ENCODE results near the gene UBQLNL.

Gene UBQLNL, protein sequence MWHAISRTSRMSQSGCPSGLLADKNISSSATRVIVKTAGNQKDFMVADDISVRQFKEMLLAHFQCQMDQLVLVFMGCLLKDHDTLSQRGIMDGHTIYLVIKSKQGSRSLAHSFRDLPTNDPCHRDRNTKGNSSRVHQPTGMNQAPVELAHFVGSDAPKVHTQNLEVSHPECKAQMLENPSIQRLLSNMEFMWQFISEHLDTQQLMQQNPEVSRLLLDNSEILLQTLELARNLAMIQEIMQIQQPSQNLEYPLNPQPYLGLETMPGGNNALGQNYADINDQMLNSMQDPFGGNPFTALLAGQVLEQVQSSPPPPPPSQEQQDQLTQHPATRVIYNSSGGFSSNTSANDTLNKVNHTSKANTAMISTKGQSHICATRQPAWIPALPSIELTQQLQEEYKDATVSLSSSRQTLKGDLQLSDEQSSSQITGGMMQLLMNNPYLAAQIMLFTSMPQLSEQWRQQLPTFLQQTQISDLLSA

DNA sequence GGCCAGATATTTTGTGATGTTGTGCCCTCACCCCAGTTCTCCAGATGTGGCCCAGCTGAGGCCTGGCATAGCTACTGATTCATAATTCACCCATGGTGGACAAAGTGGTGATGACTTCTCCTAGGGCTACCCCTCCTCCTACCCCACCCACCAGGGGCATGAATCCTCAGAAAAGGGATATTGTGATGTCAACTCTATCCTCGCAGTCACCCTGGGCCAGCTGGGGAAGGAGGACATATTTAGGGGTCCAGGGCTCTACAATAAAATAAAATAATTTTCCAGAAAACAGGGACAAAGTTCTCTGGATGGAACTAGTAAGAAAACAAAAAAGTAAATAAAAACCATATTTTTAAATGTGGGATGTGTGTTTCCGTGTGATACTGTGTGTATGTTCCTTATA, at the start of gene UBQLNL:
Gene UBQLNL (minus strand): TSS at position 101 of the 400 bp plus-strand sequence. CDS start 258 bp downstream, outside the sequence.
- FAIRE-seq = no peak

DNA sequence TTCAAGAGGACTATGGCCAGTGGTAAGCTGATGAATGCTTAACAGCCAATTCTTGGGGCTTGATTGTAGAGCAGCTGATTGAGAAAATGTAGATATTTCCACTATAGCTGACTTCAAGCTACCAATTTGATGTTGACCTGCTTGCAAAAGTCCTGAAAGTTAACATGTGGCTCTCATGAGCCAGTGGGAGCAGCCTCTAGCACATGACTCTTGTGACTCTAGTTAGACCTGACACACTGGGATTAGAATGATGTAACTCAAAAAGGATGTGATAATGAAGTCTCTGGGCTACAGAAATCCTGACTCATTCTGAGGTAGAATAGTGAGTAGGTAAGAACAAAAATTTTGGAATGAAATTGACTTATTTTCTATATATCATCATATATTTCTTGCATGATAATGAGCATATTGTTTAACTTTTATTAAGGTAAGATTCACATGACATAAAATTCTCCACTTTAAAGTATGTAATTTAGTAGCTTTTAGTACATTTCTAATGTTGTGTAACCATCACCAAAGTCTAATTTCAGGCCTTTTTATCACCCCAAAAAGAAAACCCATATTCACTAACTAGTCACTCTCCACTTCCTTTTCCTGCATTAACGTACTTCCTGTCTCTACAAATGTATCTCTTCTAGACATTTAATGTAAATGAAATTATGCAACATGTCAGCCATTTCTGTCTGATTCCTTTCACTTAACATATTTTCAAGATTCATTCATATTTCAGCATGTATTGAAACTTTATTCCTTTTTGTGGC, 47.9 kb upstream of the UBQLNL start:
- FAIRE-seq = no peak

DNA sequence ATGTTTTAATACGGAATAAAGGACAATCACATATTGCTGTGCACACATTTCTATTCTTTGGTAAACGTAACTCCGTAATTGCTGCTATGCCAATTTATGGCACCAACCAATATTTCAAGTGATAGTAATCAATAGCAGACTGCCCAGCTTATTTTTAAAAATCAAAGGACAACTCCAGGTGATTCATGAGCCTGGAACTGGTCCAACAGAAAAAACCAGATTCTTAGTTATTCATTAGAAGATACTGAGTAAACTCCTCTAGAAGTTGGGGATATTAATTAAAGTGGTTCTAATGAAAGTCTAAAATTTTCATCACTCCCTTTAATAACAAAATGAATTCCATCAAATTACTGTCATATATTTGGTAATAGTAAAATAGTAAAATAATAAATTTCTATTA, 41.3 kb upstream of the UBQLNL start:
- FAIRE-seq = no peak

DNA sequence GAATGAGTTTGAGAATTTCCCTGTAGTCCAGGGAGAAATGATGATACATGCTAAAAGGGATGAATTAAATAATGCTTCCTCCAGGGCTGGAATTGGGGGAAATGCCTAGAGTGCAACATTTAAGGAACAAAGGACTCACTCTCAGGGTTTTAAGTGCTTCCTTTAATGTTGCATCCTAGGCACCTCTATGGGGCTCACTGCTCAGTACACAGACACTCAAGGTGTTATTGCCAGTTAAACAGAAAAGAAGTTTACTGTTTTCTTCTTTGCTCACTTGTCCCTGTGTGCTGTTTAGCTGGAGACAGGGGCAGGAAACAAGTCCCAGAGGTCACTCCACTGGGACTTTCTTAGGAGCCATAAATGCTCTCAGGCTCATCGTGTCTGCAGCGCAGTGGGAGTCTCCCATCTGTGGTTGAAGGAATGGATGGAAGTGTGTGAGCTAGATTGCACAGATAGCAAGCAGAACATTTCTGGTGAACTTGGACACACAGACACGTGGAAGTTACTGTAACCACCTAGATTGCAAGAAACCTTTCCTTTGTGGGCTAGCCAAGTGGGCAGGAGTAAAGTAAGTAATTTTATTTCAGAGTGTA, 40.2 kb upstream of the UBQLNL start:
- FAIRE-seq = no peak

DNA sequence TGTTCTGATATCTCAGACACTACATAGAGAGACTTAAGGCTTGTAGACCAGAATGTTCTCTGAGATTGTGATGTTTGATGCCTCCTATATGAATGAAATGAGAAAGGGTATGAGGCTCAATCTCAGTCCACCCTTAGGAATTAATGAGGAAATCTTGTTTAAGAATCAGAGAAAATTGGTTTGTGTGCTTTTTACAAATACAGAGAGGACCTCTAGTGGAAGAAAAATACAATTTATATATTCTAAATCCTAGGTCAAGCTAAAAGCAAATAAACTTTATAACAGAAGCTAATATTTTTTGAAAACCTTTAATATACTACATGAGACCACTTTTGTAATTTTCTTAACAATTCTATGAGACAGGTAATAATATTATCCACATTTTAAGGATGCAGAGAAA, 36.8 kb upstream of the UBQLNL start:
- no peak for FAIRE-seq

DNA sequence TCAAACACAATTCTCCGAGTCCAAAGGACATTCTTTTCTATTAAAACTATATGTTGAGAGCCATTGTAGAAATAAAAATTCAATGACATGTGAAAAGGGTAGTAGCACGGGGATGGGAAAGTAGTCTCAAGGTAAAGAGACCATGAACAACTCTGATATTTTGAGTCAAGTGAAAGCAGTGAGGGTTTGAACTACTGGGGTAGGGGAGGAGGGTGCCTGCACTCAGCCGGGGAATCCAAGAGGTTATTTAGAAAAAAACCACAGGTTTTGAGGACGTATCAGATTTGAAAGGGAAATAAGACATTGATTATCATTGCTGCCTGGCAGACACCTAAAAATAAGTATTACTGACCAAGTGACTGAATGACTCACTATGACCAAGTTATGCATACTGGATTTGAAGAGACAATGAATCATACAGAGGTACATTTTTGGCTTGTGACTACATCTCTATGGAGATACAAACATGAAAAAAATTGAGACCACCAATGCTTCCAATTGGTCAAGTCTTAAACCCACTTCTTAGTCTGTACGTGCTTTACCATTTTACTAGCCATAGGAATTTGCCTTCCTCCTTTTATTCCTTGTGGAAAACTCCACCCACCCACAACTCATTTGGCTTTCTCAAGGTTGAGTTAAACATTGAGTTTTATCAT, 34.1 kb upstream of the UBQLNL start:
- no peak for FAIRE-seq

DNA sequence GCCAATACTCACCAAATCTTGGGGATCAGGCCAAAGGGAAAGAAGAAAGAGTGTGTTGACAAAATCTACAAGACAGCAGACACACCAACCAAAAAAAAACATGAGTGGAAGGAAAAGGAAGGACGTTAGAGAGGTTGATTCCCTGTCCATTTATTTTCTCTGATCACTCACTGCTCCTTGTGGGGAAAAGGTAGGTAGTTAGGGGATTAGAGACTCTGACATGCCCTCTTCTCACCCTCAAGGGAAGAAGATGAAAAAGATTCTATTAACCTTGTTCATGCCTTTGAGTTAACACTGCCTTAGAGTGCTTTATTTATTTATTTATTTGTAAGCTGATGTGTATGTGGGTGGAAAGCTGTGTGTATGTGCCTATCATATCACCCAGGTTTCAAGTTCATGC, 31.9 kb upstream of the UBQLNL start, which contains the start of gene OR52H1:
Gene OR52H1 (minus strand): TSS at position 101 of the 400 bp plus-strand sequence. CDS start 3,035 bp downstream, outside the sequence.
- no peak for FAIRE-seq

DNA sequence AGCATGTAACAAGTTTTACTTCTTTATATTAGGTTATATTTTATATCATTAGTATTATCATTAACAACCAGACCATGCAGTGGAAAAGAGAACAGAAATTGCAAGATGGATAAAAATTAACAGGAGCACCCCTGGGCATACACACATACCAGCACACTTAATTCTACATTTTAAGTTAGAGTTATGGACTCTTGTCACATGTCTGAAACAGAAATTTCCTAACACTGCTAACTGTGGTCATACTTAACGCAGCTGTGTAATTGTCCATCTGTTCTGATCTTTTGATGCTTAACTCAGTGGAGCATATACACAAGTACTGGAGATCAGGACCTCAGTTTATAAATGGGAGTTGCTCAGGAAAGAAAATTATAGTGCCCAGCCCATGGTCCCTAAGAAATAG, 31.5 kb upstream of the UBQLNL start:
- FAIRE-seq = no peak

DNA sequence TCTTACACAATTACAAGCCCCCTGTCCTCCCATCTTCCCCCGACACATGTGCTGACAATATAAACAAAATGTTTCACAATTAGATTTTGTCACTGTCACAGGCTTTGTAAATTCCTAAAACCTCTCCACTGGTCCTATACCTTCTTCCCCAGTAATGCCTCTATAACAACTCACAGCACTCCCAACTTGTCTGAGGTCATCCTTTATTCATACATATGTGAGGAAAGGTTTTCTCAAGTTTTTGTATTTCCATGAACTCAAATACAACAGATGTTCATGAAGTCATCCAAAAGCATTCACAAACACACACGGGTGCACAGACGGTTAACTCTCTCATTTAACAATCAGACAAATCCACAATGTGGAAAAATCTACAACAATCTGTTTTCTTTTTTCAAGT, 30.0 kb upstream of the UBQLNL start:
- FAIRE-seq = no peak

DNA sequence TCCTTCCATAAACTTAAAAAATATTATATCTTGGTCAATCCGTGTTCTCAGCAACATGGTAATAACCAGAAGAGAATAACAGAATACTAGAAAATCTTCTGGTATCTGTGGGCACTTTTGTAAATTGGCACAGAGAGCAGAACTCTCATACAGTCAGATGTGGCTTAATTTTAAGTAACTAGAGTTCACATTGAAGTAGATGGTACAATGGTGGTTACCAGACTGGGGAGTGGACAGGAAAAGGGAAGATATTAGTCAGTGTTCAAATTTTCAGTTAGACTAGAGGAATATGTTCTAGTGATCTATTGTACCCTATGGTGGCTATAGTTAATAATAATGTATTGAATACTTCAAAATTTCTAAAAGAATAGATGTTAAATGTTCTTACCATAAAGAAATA, 24.9 kb upstream of the UBQLNL start:
- no peak for FAIRE-seq

DNA sequence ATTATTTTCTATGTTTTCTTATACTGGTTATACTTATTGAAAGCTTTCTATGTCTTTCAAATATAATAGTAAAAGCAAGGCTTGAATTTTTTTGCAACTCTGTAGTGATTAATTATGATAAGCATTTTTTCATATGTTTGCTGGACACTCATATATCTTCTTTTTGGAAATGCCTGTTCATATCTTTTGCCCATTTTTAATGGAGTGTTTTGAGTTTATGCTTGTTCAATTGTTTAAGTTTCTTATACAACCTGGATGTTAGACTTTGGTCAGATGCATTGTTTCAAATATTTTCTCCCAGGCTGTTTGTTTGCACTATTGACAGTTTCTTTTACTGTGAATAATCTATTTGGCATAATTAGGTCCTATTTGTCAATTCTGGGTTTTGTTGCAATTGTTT, 20.0 kb upstream of the UBQLNL start:
- no peak for FAIRE-seq

DNA sequence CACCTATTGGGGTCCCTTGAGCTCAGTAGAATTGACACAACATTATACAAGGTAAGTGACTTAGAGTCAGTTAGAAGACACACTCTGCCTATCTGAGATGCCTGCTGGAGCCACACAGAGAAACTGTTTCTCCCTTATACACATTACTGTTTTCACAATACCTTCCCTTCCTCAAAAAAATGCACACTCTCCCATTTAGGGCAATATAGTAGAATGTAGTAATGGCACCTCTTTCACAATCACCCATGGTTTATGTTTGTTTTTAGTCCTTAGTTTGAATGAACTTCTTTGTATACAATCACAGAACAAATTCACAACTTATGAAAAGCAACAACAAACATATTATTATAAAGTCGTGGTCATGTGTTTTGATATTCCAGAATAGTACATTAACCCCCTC, 17.5 kb upstream of the UBQLNL start:
- no peak for FAIRE-seq

DNA sequence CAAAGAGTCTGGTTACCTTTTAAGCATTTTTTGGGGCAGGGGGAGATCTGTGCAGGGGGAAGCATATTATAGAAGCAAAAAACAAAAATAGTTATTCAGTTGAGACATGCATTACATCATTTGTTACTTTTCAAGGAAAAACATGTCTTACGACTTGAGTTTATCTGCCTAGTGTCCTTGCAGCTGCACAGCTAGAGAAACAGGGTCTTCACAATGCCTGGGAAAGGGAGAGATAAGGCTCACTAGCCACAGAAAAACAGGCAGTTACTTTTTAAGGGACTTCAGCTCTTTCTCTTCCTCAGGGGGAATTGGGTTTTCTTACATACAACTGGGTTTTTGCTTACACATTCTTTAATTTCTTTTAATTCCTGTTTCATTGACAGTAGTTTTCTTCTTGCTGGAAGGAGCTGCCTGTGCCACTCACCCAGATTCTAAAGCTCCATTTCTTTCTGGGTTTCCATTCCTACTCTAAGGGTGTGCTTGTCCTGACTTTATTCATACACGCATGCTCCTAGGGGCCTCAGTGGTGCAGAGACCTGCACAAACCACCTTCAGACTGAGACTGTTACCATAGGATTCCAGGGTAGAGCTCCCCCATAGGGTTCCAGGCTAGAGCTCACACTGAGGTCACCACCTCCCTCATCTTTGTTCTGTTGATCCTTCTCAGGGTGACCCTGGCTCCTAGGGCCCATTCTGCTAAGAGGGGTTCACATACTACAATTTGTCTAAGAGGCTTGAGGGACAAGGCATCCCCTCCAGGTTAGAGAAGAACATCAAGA, 14.7 kb upstream of the UBQLNL start:
- no peak for FAIRE-seq

DNA sequence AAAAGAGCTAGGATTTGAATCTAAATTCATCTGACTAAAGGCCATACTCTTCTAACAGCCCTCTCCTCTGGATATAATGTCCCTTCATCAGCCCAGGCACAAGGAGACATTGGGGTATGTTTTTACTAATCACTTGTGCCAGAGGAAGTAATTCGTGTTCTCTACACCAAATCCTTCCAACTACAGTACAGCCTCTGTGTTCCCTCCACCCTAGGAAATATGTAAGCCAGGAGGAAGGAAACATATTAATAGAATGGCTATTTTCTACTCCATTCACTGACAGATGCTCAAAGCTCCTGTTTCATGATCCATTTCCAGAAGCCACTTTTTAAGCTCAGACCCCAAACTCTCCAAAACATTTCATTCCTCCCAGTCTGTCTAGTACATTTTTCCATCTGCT, 12.0 kb upstream of the UBQLNL start:
- no peak for FAIRE-seq

DNA sequence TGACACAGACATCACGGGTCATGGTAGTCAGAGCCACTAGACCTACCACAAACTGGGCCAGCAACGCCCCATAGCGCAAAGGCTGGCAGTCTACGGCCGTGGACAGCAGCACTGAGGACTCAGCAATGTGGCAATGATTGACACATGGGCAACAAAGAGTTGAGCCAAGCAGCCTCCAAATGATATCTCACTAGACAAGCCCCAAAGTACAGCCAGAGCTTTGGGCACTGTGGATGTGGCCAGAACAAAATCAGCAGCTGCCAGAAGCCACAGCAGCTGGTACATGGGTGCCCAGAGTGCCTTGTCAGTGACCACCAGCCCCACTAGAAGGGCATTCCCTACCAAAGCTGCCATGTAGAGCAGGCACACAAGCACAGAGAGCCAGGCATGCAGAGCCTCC, 11.2 kb upstream of the UBQLNL start:
- no peak for FAIRE-seq

DNA sequence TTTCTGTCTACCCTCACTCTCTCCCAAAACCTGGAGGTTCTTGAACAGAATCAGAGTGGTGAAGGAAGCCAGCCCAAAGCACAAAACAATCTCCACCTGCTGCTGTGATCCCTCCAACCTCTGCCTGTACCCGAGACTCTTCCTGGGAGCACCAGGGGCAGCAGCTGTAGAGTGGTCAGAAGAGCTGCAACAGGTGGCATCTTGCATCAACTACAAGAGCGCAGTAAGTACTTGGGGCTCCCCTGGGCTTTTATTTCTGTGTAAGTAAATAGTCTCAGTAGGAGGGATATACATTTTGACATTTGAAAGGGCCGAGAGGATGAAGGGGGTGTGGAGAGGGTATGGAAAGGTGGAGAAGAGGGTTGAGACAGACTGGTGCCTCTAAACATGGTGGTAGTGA, 8.3 kb upstream of the UBQLNL start:
- no peak for FAIRE-seq

DNA sequence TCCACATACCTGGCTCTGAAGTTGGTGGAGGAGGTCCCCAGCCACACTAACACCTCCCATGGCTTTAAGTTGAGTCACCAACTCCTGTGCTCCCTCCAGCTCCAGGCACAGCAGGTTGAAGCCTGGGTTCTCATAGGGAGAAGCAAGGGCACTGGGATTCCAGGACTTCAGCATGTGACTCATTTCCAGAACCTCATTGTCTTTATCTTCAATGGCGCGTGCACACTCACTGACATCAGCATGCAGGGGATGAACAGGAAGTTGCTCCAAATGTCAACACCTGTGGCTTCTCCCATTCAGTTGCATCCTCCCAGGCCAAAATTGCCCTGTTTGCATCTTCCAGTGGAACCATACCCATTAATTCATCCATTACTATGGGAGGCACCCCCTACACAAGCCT, 5.8 kb upstream of the UBQLNL start:
- no peak for FAIRE-seq

DNA sequence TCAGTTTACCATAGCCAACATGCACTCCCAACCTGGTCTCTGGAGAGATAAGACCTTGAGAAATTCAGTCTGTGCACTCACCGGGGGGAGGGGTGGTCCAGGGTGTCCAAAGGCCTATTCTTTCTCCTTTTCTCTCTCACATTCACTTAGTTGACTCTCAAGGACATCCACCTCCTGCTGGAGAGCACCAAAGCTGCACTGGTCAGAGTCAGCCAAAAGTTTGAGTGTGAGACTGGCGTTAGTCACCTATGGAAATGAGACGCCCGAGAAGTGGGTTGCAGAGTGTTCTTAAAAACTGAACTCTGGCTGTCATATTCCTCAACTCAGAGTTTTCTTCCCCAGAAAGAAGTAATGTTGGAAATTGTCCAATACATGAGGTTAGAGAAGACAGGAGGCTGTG, 5.0 kb upstream of the UBQLNL start:
- no peak for FAIRE-seq

DNA sequence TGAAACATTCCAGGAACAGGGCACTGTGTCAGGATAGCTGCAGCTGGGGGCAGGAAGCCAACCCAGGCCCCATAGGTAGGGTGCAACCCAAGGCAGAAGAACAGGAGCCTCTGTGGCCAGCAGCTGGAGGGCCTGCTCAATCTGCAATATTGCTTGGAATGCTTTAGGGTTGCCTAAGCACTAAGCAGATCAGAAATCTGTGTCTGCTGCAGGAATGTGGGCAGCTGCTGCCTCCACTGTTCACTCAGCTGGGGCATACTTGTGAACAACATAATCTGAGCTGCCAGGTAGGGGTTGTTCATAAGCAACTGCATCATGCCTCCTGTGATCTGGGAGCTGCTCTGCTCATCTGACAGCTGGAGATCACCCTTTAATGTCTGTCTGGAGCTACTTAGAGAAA, 1.7 kb downstream of the UBQLNL start:
- no peak for FAIRE-seq

DNA sequence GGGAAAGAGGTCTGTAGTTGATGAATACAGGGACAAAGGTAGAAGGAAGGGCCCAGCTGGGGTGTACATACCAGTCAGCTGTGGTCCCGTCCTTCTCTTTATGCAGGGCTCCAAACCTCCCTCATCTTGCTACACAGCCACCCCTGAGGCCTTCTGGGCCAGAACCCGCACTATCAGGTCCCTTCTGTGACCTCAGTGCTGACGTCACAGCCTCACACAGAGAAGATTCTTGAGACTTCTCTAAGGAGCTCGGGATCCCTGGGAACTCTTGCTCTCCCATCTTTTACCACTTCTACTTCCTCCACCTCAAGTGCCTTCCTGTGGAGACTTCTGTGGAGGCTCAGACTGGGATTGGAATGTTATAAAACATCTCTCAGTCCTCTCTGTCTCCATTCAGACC, 6.7 kb downstream of the UBQLNL start, which contains the start of gene UBQLN3:
Gene UBQLN3 (minus strand): TSS at position 155 of the 400 bp plus-strand sequence. CDS start 399 bp downstream, outside the sequence.
- FAIRE-seq = no peak

DNA sequence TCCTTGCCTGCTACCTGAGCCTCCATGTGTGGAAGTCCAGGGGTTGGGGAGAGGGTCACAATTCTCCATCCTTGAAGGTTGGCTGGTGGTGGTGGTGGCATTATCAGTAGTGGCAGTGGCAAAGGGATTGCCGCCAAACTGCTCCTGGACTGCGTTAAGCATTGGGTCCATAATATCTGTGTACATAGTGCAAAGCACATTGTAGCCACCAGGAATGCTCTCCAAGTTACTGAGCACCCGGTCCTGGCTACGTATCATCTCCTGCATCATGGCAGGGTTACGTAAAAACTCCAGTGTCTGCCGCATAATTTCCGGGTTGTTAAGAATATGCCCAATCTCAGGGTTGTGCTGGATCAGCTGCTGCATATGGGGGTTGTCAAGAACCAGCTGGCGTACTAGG, 7.9 kb downstream of the UBQLNL start:
- FAIRE-seq = no peak

DNA sequence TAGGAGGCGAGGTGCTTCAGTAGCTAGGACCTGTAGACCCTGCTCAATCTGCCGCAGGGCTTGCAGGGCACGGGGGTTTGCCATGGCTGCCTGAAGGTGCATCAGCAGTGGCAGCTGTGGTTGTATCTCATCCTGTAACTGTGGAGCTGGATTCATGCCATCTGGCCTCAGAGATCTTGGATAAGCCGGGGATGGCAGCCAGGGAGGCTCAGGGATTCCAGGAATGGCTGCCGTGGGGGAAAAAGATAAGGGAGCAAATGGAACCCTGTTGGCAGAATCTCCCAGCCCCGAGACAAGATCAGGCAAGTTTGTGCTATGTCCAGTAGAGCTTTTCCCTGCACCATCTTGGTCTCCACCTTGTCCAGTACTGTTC, 8.6 kb downstream of the UBQLNL start:
- FAIRE-seq = no peak
